Measurements from ENCODE around the gene CDK4.

DNA sequence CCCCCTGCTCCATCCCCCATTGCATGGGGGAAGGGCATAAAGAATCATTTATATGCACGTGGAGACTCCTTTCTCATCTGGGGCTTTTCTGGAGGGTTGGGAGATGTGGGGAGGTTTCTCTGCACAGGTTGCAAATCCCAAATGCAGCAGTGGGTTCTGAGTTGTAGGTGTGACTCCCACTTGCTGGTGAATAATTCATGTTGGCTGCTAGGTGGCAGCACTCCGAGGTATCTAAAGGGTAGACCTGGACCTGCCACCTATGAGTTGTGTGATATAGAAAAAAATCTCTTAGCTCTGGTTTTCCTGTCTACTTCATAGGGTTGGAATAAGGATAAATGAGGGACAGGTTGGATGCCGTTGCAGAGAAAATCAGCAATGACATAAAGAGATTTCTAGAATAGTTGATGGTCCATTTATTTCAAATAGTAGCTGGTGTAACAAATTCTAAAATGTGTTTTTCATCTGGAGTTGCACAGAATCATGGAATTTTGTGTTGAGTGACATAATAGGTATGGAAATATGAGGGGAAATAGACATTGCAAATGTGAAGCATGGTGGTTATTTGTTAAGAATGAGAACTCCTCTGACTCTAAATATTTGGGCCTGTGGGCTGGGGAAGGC, 7.4 kb upstream of the CDK4 start:
- TF ChIP-seq, protein P1, sequence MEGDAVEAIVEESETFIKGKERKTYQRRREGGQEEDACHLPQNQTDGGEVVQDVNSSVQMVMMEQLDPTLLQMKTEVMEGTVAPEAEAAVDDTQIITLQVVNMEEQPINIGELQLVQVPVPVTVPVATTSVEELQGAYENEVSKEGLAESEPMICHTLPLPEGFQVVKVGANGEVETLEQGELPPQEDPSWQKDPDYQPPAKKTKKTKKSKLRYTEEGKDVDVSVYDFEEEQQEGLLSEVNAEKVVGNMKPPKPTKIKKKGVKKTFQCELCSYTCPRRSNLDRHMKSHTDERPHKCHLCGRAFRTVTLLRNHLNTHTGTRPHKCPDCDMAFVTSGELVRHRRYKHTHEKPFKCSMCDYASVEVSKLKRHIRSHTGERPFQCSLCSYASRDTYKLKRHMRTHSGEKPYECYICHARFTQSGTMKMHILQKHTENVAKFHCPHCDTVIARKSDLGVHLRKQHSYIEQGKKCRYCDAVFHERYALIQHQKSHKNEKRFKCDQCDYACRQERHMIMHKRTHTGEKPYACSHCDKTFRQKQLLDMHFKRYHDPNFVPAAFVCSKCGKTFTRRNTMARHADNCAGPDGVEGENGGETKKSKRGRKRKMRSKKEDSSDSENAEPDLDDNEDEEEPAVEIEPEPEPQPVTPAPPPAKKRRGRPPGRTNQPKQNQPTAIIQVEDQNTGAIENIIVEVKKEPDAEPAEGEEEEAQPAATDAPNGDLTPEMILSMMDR (conservative IDR thresholded peaks at IDR 0.05): peak; percentile 74
- TF ChIP-seq EZH2 (IDR thresholded peaks at IDR 0.05; ENCODE audit: low read depth): no peak

All from PC-9 (cell line).